Spleen (tissue), 7 donors: ENCODE measurements around the gene ATG10.

Experiments used
- CTCF ChIP-seq, 11 experiments: fragments of 200-600 bp in 7 of 11; fragments of 450-650 bp in 4 of 11; sonication (generic) in 4 of 11; IDR thresholded peaks in 8 of 11; conservative IDR thresholded peaks in 3 of 11; 1 replicate in 7 of 11; 2 replicates in 4 of 11; pipeline versions ENCODE4 v1.4.0 to v1.8.0; 2016 to 2021; ENCODE audit warnings: antibody characterized with exemption in 11 of 11, inconsistent platforms in 4 of 11, mild to moderate bottlenecking in 1 of 11
- POLR2A ChIP-seq, 3 donors: fragments of 450-650 bp; IDR thresholded peaks; one replicate each; pipeline ENCODE4 v1.5.1; 2017; ENCODE audit warnings: antibody characterized with exemption in 3 of 3, mild to moderate bottlenecking in 1 of 3
- POLR2AphosphoS5 ChIP-seq, 3 donors: sonication (generic); formaldehyde crosslinking; IDR thresholded peaks; one replicate each; pipeline ENCODE4 v1.5.1; 2017; ENCODE audit warnings: antibody characterized with exemption in 3 of 3
- donor health status: DM: no; HTN: no; CAD: no; lungs with moderate emphysema.
- donor health status: DM: no; HTN: no; CAD: no.
- donor health status: DM: no; HTN: no; CAD: no.

GRCh38 chr5:82074950-82075349, 103.1 kb downstream of the ATG10 start:
- TF ChIP-seq CTCF (IDR thresholded peaks at IDR 0.05 in 8 of 11, conservative IDR thresholded peaks at IDR 0.05 in 3 of 11) (no peak), POLR2A (IDR thresholded peaks at IDR 0.05) (no peak), POLR2AphosphoS5 (IDR thresholded peaks at IDR 0.05) (no peak)
